NOMO-1 treated with DMSO at 0.1 percent for 48 hours (cell line): ENCODE measurements around the gene PCID2.

ENCODE experiments used
- DNase-seq: peaks from one replicate; lab custom pipeline; 2025; ENCODE audit not compliant: unreplicated experiment; lab: John Stamatoyannopoulos, UW

Gene PCID2

GRCh38 chr13:113187883-113188665, 20.4 kb downstream of the PCID2 start:
- no peak for DNase-seq

- peak; percentile 73 for DNase-seq
Observed at GRCh38 chr13:113187263-113187669, 21.2 kb downstream of the PCID2 start.

GRCh38 chr13:113186061-113186900, 22.2 kb downstream of the PCID2 start:
- DNase-seq: peak; percentile 25

GRCh38 chr13:113184568-113185440, 23.7 kb downstream of the PCID2 start:
- DNase-seq: no peak

GRCh38 chr13:113183450-113184129, 24.9 kb downstream of the PCID2 start:
- no peak for DNase-seq

- DNase-seq: no peak
Observed at GRCh38 chr13:113182046-113182445, 26.4 kb downstream of the PCID2 start.

- no peak for DNase-seq
Observed at GRCh38 chr13:113179374-113180230, 28.9 kb downstream of the PCID2 start.

GRCh38 chr13:113178896-113179167, 29.6 kb downstream of the PCID2 start:
- no peak for DNase-seq

GRCh38 chr13:113178070-113178895, 30.2 kb downstream of the PCID2 start:
- no peak for DNase-seq

GRCh38 chr13:113176822-113177221, 31.6 kb downstream of the PCID2 start:
- no peak for DNase-seq

- DNase-seq: no peak
Observed at GRCh38 chr13:113176280-113176679, 32.2 kb downstream of the PCID2 start.

- no peak for DNase-seq
Observed at GRCh38 chr13:113172419-113172926, 36.0 kb downstream of the PCID2 start.

- DNase-seq: no peak
Observed at GRCh38 chr13:113171250-113172125, 37.0 kb downstream of the PCID2 start.

GRCh38 chr13:113170511-113170910, 38.0 kb downstream of the PCID2 start:
- DNase-seq: no peak

- DNase-seq: no peak
Observed at GRCh38 chr13:113169277-113170272, 38.9 kb downstream of the PCID2 start.

GRCh38 chr13:113168211-113168610, 40.3 kb downstream of the PCID2 start:
- no peak for DNase-seq

GRCh38 chr13:113167575-113167974, 40.9 kb downstream of the PCID2 start:
- no peak for DNase-seq
